Natural killer cell (primary cell): ENCODE data around the gene GFOD2. TPM values are rescaled to one million over a fixed set of nuclear protein-coding genes. Genes with fewer than 3 reads are reported as not detected.

Source experiments
- ATAC-seq, 3 donors: fragments of 150-1000 bp in 2 of 3; fragments of 200-7000 bp in 1 of 3; cut with Tn5 transposase; 1 replicate in 1 of 3; 2 replicates in 2 of 3; pipeline ENCODE4 v1.10.0; 2021; ENCODE audit warnings: mild to moderate bottlenecking in 2 of 3, moderate library complexity in 2 of 3
- DNase-seq, 2 donors: peaks; one replicate each; pipeline versions ENCODE4 v3.0.0 to v3.0.0-alpha.2; 2013 to 2021; ENCODE audit warnings: mixed read lengths in 1 of 2
- H3K27ac ChIP-seq: one replicate; pipeline ENCODE4 v1.5.1; 2013; ENCODE audit warnings: mild to moderate bottlenecking, low read length
- H3K27me3 ChIP-seq: one replicate; pipeline ENCODE4 v1.6.1; 2013; ENCODE audit warnings: low read length; ENCODE audit not compliant: control insufficient read depth, insufficient read depth
- H3K36me3 ChIP-seq: one replicate; pipeline ENCODE4 v1.6.1; 2013; ENCODE audit warnings: low read length; ENCODE audit not compliant: control insufficient read depth, insufficient read depth
- H3K4me1 ChIP-seq: one replicate; pipeline ENCODE4 v1.6.1; 2013; ENCODE audit warnings: low read length; ENCODE audit not compliant: control insufficient read depth, insufficient read depth
- H3K4me3 ChIP-seq: one replicate; pipeline ENCODE4 v1.5.1; 2013; ENCODE audit warnings: low read length
- H3K9me3 ChIP-seq: one replicate; pipeline ENCODE4 v1.6.1; 2013; ENCODE audit warnings: low read length; ENCODE audit not compliant: control insufficient read depth, insufficient read depth
- H3K27ac Mint-ChIP-seq, 2 donors: one replicate each; pipeline ENCODE4 v1.8.0; 2022; ENCODE audit warnings: mild to moderate bottlenecking in 2 of 2, mixed read lengths in 2 of 2, moderate library complexity in 1 of 2
- H3K27me3 Mint-ChIP-seq, 2 donors: one replicate each; pipeline ENCODE4 v1.8.0; 2022; ENCODE audit warnings: low read depth in 2 of 2, mixed read lengths in 2 of 2
- H3K36me3 Mint-ChIP-seq: one replicate; pipeline ENCODE4 v1.8.0; 2022; ENCODE audit warnings: mixed read lengths
- H3K4me1 Mint-ChIP-seq, 2 donors: one replicate each; pipeline ENCODE4 v1.8.0; 2022; ENCODE audit warnings: mixed read lengths in 2 of 2
- H3K4me3 Mint-ChIP-seq: one replicate; pipeline ENCODE4 v1.8.0; 2022; ENCODE audit warnings: mild to moderate bottlenecking, moderate library complexity, mixed read lengths
- H3K9me3 Mint-ChIP-seq, 2 donors: one replicate each; pipeline ENCODE4 v1.8.0; 2022; ENCODE audit warnings: mixed read lengths in 2 of 2
- CTCF ChIP-seq: fragments of 200-600 bp; IDR thresholded peaks from one replicate; pipeline ENCODE4 v1.8.0; 2022; ENCODE audit warnings: antibody characterized with exemption
- WGBS: methylation state at CpG from one replicate; pipeline ENCODE4 v1.1.7; 2013; ENCODE audit warnings: missing lambda C conversion rate; ENCODE audit not compliant: insufficient coverage; 5-methylcytosine and 5-hydroxymethylcytosine counted together
- intact Hi-C: fragments of 100-400 bp; cut with micrococcal nuclease; formaldehyde crosslinking; loops from one replicate; pipeline ENCODE4 v1.14.2; 2022
- total RNA-seq, 4 donors: library from RNA; stranded (reverse); fragments of 120-200 nt in 1 of 4; gene quantifications; one replicate each; pipeline versions ENCODE4 v1.2.3 to v1.2.4, GENCODE V29; 2013 to 2022

GFOD2 gene
- 10 to 100 TPM in 1 of 3 donors, 1 to 10 TPM in 2; 6.5 to 10.9 (median 8.3) TPM for total RNA-seq
- total RNA-seq (2013) = 10.0 TPM

- H3K36me3 ChIP-seq = no peaks in the 10 kb centered on the region
- Mint-ChIP-seq H3K27me3 (no peaks in the 10 kb centered on the region), H3K9me3 (no peaks in the 10 kb centered on the region), H3K4me1 (peaks cover 26 to 28% of the 10 kb centered on the region in 2 donors), H3K27ac (peak within 1 kb of the TSS; percentile 92 to 99), H3K36me3 (no peaks in the 10 kb centered on the region), H3K4me3 (peak within 1 kb of the TSS; percentile 95)
- H3K27me3 ChIP-seq = no peaks in the 10 kb centered on the region
- H3K4me3 ChIP-seq = peak within 1 kb of the TSS; percentile 62
- H3K4me1 ChIP-seq = peaks cover 15% of the 10 kb centered on the region
- peak; percentile 94 to 97 (median 96) for ATAC-seq
- intact Hi-C loops = loop anchor here (1.0 kb wide), 2 partner anchors 53 to 87 kb away; partner anchors contain the start of genes C16orf86, ENKD1, RANBP10 and TSNAXIP1
- no peak for TF ChIP-seq CTCF
- peak; percentile 97 to 99 for DNase-seq
- no peaks in the 10 kb centered on the region for H3K9me3 ChIP-seq
- under 1% methylated on average over 59 of the region's 59 CpGs for WGBS
- peak within 1 kb of the TSS; percentile 84 for H3K27ac ChIP-seq
These were observed at the start of gene GFOD2 for GRCh38 chr16:67719048-67719777. GFOD2 (minus strand) TSS chr16:67719316; CDS start chr16:67685715, 33,601 bp downstream.

GRCh38 chr16:67767953-67768352 is 48.8 kb upstream of the GFOD2 start:
- intact Hi-C loops = no loop called here
- Histone ChIP-seq H3K4me3 (no peak overlapping the region), H3K9me3 (no peaks in the 10 kb centered on the region), H3K27ac (no peak overlapping the region), H3K27me3 (no peaks in the 10 kb centered on the region), H3K36me3 (peaks cover 7% of the 10 kb centered on the region), H3K4me1 (no peaks in the 10 kb centered on the region)
- Mint-ChIP-seq H3K4me1 (peaks cover under 1 to 7% of the 10 kb centered on the region in 2 donors), H3K4me3 (no peak overlapping the region), H3K27ac (no peak overlapping the region), H3K36me3 (no peaks in the 10 kb centered on the region), H3K27me3 (no peaks in the 10 kb centered on the region), H3K9me3 (no peaks in the 10 kb centered on the region)
- WGBS = 89% methylated on average over 7 of the region's 7 CpGs
- no peak for TF ChIP-seq CTCF
- ATAC-seq (no peak), DNase-seq (no peak)

GRCh38 chr16:67766291-67766690 is 47.2 kb upstream of the GFOD2 start:
- no peaks in the 10 kb centered on the region for H3K9me3 Mint-ChIP-seq
- H3K27ac ChIP-seq = no peak overlapping the region
- no peak overlapping the region for H3K4me3 ChIP-seq
- ATAC-seq (no peak), DNase-seq (no peak)
- intact Hi-C loops = no loop called here
- H3K4me1 ChIP-seq = peaks cover under 1% of the 10 kb centered on the region
- peaks cover 10% of the 10 kb centered on the region for H3K36me3 ChIP-seq
- 92% methylated on average over 4 of the region's 4 CpGs for WGBS
- no peak for TF ChIP-seq CTCF
- H3K27ac Mint-ChIP-seq = no peak overlapping the region
- H3K36me3 Mint-ChIP-seq = no peaks in the 10 kb centered on the region
- no peaks in the 10 kb centered on the region for H3K27me3 Mint-ChIP-seq
- H3K27me3 ChIP-seq = no peaks in the 10 kb centered on the region
- H3K4me3 Mint-ChIP-seq = no peak overlapping the region
- H3K9me3 ChIP-seq = no peaks in the 10 kb centered on the region
- peaks cover 6 to 8% of the 10 kb centered on the region in 2 donors for H3K4me1 Mint-ChIP-seq
